VCaP (cell line): ENCODE measurements around the gene SLC52A3.
"Not testable (repeated sequence)": the region's sequence is repeated elsewhere in the genome, so short reads cannot be mapped to it uniquely, and the experiment has no call there.

ENCODE experiments used
- H3K27ac ChIP-seq: fragments of 450-650 bp; 2 replicates; pipeline ENCODE4 v1.5.1; 2017
- CTCF ChIP-seq: fragments of 450-650 bp; conservative IDR thresholded peaks from 2 replicates; pipeline ENCODE4 v1.5.1; 2017; ENCODE audit warnings: mild to moderate bottlenecking, moderate library complexity

Gene SLC52A3

GRCh38 chr20:733861-734260 lies 34.4 kb downstream of the SLC52A3 start:
- no peak overlapping the region for H3K27ac ChIP-seq
- TF ChIP-seq CTCF, result no peak

GRCh38 chr20:732727-733126 lies 35.6 kb downstream of the SLC52A3 start:
- no peak overlapping the region for H3K27ac ChIP-seq
- TF ChIP-seq CTCF, result no peak

- no peak overlapping the region for H3K27ac ChIP-seq
- no peak for TF ChIP-seq CTCF
Observed at GRCh38 chr20:731891-732560, 36.3 kb downstream of the SLC52A3 start.

GRCh38 chr20:730005-730404 lies 38.3 kb downstream of the SLC52A3 start:
- TF ChIP-seq CTCF, result no peak

GRCh38 chr20:728256-728944 lies 39.9 kb downstream of the SLC52A3 start:
- peak overlapping the region; percentile 66; the same call in 1 of the 2 replicates for H3K27ac ChIP-seq
- peak; percentile 96 for TF ChIP-seq CTCF

More at GRCh38 chr20:730005-730404, 38.3 kb downstream of the SLC52A3 start:
- H3K27ac ChIP-seq, result no peak overlapping the region

- no peak overlapping the region for H3K27ac ChIP-seq
- no peak for TF ChIP-seq CTCF
Observed at GRCh38 chr20:726160-726559, 42.1 kb downstream of the SLC52A3 start.

- TF ChIP-seq CTCF, result no peak
- no peak overlapping the region for H3K27ac ChIP-seq
Observed at GRCh38 chr20:725491-725890, 42.8 kb downstream of the SLC52A3 start.

GRCh38 chr20:724797-725196 lies 43.5 kb downstream of the SLC52A3 start:
- not testable (repeated sequence) for H3K27ac ChIP-seq
